NCI-H2227 treated with DMSO at 0.1 percent for 48 hours (cell line): ENCODE results near the gene ATP5F1A.
"Not testable (repeated sequence)": the region's sequence is repeated elsewhere in the genome, so short reads cannot be mapped to it uniquely, and the experiment has no call there.

ENCODE experiments used
- DNase-seq: peaks from one replicate; lab custom pipeline; 2025; lab: John Stamatoyannopoulos, UW

The ATP5F1A gene

DNA sequence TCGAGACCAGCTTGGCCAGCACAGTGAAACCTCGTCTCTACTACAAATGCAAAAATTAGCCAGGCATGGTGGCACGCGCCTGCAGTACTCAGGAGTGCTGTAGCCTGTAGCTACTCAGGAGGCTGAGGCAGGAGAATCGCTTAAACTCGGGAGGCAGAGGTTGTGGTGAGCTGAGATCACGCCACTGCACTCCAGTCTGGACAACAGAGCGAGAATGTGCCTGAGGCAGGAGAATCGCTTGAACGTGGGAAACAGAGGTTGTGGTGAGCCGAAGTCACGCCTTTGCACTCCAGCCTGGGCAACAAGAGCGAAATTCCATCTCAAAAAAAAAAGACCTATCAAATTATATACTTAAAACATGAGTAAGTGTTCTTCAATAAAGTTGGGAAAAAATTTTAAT is 50.7 kb downstream of the ATP5F1A start:
- DNase-seq: not testable (repeated sequence)

DNA sequence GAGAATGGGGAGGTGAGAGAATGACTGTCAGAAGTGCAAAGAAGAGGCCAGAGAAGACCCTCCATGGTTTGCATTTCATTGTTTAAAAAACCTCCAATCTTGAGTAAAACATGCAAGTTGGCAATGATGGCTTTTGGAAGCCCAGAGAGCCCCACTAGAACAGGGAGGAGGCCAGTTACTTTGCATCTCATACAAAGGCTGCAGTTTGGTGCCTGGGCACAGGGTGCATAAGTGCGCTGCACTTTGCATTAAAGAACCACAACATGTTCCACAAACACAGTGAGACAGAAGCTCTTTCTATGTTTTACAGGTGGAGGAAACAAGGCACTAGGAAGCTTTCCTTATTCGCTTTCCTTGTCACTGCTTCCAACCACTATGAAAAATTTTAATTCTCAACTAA is 51.4 kb downstream of the ATP5F1A start:
- no peak for DNase-seq

DNA sequence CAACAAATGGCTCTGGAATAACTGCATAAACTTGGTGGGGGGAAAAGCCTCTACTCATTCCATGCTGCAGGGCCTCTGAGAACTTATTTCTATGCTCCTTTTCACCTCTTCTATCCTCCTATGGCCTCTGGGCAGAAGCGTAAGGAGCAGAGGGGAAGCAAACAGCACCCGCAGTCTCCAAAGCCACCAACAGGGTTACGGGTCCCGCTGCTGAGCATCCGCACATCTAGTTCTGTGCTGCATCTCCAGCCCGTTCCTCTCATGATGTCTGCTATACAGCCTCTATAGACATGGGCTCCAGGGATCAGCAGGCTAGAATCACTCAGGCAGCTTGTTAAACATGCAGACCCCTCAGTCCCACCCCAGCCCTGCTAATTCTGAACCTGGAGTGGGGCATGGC is 52.0 kb downstream of the ATP5F1A start:
- DNase-seq: no peak

DNA sequence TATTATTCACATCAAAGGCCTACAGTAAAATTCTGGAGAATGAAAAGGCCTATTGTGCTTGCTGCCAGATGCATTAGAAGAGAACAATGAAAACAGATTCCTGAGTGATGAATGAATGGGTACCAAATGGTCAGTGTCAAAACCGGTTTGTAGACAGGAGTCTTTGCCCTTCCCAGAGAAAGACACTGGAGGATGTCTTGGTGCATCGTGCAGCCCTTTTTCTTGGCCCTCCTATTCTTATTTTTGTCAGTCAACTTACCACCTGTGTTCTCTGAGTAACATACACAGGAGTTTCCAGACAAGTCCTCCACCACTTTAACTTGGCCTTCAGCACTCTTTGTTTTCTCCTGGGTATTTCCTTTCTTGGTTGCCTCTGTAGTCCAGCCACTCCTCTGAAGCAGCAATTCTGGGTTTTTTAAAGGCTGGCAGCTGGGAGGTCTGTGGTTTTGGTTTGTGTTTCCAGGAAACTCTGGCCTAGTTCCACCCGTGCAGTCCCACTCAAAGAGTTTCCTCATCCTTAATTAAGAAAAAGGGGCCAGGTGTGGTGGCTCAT is 55.4 kb downstream of the ATP5F1A start:
- no peak for DNase-seq

DNA sequence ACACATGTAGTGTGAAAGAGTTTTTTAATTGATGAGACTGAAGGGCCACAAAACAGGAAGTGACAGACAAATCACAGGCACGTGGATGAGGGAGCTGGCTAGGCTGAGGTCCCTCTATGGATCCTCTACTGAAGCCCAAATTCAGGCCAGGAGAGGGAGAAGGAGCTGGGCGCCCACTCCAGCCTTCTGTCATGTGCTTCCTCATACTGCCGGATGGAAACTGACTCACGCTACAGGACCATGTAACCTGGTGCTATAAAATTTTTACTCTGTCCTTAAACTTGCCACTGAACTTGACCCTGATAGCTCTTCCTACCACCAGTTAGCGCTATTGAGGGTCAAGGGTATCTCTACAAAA is 57.4 kb downstream of the ATP5F1A start:
- DNase-seq: no peak

DNA sequence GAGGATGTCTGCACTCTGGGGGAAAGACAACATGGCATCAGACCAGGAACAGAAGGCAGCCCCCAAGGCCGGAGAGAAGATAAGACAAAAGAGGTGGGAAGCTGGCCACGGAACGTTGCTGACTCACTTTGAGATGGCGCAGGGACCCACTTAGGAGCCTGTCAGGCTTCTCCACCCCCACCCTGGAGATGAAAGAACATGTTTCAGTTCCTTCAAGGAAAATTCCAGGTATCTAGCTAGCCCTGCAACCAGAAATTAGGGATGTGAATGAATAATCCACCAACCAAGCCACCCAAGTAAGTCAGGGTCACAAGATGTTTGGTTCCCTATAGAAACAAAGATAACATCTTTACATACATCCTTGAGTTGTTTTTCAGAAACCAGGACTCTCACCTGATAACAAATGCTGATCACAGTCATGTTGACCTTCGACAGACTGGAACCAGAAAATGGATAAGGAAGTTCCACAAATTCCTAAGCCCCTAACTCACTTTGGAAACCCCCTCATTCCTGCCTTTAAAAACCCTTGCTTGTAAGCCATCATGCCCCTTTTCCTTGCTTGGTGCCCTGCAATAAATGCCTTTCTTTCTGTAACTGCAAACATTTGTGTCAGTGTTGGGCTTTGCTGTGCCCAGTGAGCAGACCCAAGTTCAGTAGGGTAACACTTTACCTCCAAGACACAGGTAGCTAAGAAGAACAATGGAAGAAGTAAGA is 57.9 kb downstream of the ATP5F1A start:
- no peak for DNase-seq

DNA sequence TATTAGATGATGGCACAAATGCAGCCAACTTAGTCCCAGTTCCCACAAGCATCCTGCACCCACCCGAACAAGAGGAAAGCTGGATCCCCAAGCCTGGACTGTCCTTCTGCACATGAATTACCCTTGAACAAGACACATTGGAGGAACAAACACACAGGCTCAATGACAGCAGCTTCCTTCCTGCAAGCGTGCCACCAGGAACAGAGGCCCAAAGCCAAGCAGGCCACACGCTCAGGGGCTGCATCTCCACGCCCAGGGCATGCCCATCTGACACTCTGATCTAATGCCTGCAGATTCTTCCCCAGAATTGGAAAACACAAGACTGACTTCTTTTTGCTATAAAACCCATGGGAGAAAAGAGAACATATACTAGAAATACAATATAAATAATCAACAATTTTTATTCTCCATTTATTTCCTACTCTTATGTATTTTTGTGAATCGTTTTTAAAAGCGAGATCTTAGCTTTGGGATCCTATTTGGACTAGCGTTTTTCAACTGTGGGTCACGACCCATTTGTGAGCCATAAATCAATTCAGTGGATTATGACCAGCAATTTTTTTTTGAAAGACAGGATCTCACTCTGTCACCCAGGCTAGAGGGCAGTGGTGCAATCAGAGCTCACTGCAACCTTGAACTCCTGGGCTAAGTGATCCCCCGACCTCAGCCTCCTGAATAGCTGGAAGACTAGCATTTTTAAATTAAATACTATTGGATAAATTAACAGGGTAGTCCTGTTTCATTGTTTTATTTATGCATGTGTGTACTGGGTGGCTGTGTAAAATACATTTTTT is 60.4 kb downstream of the ATP5F1A start:
- DNase-seq: no peak

DNA sequence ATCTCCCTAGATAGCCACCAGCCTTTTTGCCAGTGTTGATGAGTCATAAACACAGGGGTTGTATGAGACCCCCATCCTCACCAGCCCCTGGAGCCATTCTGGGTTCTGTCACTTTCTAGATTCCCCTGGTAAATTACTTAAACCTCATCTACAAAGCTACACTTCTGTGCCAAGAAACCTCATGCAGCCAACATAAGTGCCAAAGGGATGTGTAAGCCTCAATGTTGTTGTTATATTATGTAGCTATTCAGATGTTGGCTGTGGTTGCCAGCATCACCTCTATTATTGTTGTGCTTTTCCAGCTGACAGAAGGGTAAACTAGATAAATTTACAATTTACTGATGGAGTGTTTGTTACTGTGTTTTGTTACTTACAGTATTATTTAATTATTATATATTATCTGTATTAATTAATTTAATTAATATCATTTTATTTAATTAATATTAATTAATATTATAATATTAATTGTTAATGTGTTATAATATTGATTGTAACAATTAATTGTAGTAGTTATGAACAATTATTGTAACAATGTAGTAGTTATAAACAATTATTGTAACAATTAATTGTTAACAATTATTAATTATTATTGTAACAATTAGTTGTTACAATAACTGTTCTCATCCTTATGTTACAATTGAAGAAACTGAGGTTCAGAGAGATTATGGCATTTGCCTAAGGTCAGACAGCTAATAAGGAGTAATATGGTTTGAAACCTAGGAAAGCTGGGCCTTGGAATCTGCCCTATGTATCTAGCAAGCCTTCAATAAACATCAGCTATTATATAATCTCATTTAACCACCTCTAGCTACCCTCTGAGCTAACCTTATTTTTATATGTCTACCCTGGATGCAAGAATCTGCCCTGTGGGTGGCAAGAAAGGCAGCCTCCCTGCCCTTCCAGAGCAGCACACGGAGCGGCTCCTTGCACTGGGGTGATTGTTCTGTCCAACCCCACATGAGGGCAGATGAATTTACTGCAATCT is 62.1 kb downstream of the ATP5F1A start:
- no peak for DNase-seq

DNA sequence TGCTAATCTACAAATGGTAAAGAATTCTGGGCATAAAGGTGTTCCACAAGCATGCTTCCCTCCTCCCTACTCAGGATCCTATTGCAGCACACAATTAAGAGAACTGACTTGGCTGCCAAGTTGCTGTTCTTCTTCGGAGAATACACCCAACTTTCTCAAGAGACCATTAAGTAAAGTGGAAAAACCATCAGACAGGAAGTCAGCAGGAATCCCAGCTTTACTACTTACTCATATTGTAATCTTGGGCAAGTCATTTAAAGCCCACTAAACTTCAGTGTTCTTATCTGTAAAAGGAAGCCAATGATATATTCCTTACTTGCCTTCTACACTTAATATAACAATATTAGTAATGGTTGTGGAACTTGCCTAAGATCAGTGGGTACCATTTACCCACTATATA is 63.9 kb downstream of the ATP5F1A start:
- DNase-seq: no peak

DNA sequence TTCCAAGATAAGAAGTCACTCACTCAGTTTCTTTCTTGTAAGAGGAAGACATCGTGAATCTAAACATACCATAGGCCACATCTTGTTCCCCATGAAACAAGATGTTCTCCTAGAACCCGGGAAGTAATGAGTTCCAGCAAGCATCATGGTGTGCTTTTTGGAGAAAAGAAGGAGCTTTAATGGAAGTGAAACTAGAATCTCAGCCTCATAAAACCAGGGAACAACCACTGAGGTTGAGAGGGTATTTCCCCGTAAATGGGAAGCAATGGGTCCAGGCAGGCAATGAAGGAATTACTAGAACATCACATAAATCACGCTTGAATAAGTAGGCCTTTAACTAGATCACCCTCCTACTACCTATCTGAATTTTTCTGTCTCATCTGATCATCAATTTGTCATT is 66.4 kb downstream of the ATP5F1A start:
- DNase-seq: no peak
